Measurements from ENCODE around the gene HCFC1.

Gene HCFC1

DNA sequence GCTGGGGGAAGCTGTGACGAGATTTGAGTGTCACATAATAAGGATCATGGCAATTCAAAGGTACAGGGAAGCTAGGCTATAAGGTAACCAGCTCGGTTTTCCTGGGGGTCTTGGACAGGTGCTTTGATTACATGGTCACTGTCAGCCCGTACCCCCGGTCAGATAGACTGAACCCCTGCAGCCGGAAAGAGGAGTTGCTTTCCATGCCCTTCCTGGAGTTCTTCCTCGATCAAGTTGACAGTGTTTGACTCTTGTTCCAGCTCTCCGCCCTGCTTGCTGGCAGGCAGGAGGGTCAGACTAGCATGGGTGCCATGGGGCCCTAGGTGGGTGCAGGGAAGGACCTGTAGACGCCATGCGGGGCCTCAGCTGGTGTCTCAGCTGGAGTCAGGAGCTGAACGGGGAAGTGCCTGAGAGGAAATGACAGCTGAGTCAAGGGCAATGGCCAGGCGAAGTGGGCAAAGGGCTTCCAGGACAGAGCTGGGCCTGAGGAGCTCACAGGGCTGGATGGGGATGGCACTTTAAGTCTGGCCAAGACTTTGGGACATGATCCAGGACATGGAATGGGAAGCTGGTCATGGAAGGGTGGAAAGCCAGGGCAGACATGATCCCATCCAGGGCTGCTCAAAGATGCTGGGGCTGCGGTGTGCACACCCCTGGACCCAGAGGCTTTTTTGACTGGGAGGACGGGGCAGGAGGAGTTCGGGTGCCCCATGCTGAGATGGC lies 2.5 kb upstream of the HCFC1 start:
- DNase-seq (ENCODE audit: low spot score), result no peak

- peak; percentile 22 for DNase-seq (ENCODE audit: low spot score)
Measured at GRCh38 chrX:153973127-153974002, 1.7 kb upstream of the HCFC1 start.

DNA sequence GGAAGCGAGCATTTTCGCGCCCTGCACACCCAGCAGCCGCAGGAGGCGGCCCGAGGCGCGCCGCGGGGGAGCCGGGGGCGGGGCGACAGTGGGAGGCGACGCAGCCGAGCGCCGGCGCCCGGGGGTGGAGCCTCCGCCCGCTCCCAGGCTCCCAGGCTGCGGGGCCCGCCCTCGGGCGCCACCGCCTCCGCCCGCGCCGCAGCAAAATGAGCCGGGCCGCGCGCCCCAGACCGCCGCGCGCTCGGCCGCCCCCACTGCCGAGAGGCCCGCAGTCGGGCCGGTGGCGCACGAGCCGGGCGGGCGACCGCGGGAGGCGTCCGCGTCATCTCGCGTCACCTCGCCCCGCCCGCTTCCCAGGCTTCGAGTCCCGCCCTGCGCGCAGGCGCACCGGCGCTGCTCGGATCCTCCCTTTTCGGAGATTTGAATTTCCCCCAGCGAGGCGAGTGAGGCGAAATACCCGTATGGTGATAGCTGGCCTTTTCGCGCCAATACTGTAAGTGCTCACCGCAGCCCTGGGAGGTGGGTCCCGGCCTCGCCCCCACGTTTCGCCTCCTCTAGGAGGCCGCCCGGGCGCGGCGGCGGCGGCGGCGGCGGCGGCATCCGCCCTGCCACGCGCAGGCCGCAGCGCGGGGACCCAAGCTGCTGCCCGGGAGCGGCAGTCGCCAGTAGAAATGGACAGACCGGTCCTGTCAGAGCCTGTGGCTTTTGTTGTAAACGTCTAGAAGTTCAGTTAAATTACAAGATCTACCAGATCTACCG lies 929 bp upstream of the HCFC1 start, which contains the start of gene TMEM187:
TSS of gene TMEM187 (plus strand) at position 387 of the 759 bp plus-strand sequence. CDS start 9,309 bp downstream, outside the sequence.
- DNase-seq (ENCODE audit: low spot score), result peak; percentile 76

DNA sequence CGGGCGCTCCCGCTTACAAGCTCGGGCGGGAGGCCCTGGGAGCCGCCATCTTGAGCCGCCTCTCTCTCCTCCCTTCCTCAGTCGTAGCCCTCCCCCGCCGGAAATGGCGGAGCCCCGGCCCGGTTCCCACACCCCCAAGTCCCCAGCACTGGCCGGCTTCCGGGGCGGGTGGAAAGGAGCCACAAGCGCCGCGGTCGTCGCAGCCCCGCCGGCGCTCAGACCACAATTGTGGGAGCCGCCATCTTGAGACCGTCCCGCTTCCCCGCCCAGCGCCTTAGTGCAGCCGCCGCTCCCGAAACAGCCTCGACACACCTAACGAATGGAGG lies 531 bp downstream of the HCFC1 start:
- DNase-seq (ENCODE audit: low spot score), result peak; percentile 83

- DNase-seq (ENCODE audit: low spot score), result peak; percentile 70
Measured at GRCh38 chrX:153970357-153971123, 1.1 kb downstream of the HCFC1 start.

DNA sequence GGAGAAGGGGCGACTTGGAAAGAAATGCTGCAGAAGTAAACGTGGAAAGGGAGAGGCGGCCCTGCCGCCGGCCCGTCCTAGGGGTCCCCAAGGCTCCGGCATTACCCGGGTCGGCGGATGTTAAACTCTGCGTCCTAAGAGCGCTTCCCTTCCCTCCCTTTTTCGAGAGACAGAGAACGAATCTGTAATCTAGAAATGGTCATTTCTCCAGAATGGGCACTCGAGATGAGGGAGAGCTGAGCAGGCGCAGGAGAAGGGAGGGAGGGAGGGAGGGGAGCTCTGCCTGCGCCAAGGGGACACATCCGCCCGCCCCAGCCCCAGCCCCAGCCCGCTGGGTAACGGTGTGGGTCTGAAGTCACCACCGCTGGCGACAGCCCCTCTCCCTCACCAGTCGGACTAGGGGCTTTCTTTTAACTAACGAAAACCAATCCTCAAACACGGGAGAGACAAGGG lies 1.7 kb downstream of the HCFC1 start:
- peak; percentile 57 for DNase-seq (ENCODE audit: low spot score)

DNA sequence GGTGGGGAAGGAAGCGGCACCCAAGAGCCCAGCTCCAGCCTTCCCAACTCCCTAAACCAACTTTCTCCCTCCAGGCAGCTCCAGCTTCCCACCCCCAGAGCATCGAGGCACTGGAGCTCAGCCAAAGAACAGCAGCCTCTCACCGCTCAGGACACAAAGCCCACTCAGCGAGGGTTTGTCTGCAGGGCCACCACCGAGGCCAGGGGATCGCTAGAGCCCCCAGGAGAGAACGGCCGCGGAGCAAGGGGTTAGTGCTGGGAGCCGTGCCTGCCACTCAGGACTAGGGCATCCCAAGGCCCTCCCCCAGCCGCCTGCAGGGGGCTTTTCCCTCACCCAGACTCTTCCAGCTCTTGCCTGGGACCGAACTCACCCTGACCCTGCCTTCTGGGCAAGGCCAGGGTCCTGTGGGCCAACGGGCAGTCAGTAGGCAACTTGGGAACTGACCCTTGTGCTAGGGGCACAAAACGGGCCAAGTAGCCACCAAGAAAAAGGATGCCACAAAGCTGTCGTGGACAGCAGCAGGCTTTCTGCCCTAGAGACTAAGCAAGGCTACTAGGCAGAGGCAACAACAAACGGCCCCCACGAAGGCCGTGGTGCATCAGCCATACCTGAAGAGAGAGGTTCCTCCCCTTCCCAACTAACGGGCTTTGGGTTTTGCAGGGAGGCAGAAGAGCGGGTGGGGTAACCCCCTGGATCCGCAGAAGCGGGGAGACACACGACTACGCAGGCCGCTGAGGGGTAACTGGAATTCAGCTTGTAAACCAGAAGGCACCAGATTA lies 2.3 kb downstream of the HCFC1 start:
- DNase-seq (ENCODE audit: low spot score), result no peak

- peak; percentile 4 for DNase-seq (ENCODE audit: low spot score)
Measured at GRCh38 chrX:153968754-153969124, 2.9 kb downstream of the HCFC1 start.

- no peak for DNase-seq (ENCODE audit: low spot score)
Measured at GRCh38 chrX:153968255-153968654, 3.4 kb downstream of the HCFC1 start.

DNA sequence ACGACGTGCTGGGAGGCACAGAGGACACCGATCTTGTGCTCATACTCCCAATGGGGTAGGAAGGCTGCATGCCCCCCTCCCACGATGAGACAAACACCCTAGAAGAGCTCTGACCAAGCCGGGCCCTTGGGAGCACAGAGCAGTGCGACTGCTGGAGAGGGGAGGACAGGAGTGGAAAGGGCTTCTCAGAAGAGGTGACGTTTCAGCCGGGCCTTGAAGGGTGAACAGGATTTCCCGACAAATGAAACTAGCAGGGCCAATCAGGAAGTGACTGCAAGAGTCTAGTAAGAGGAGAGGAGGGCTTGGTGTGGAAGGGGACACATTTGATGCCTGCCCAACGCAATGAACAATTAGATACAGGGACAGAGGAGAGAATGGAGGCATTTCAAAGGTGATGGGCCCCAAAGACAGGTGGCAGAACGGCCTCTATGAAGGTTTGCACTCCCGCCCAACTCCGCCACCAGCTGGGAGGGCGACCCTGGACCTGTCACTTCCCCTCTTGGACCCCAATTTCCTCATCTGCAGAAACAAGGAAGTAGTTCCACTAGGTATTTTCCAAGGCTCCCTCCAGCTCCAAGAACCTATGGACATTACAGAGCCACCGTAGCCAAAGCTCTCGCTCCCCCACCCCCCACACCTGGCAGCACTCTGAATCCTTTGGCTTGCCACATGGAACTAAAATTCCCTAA lies 3.9 kb downstream of the HCFC1 start:
- DNase-seq (ENCODE audit: low spot score), result no peak

DNA sequence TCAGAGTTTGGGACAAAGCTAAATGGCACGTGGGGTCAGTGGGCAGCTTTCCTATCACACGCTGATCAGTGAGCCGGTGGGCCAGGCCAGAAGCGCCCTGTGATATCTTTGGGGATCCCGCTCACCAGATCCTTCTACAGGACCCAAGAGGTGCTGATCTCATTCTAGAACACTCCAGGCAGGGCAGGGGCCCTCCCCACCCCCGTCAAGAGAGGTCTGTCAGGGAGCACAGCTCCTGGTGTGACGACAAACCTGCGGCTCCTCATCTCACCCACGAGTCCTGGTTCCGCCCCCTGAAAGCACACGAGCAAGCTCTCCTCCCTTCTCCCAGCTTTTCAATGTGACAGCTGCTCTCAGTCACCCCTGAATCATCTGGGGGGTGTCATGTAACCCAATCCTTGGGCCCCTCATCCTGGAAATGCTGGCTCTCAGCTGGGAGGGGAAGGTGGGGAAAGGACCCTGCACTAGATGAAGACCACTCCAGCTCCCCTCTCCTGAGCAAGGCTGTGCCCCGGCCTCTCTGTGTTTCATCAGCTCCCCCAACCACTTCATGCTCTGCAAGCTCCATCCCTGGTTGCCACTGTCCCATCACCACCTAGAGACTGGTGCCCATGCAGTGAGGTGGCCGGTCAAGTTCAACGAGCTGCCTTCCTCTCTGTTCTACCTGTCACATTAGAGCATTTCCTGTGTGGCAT lies 4.6 kb downstream of the HCFC1 start:
- DNase-seq (ENCODE audit: low spot score), result no peak

DNA sequence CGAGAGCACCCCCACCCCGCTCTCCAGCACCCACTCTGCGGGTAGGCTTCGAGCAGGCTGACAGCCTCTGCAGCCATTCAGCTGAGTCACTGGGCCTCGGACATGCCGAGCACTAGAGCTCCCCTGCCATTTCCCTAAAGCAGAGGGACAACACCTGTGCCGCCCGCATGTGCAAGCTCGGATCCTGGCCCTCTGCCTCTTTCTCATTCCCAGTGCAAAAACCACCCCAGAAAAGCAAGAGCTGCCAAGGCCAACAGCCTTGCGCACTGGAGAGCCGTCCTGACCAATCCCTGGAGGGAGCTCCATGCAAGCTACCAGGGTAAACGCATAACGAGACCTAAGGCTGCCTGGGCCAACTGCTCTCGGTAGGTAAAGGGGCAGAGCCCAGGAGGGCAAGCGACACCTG lies 5.3 kb downstream of the HCFC1 start:
- DNase-seq (ENCODE audit: low spot score), result peak; percentile 7

- DNase-seq (ENCODE audit: low spot score), result no peak
Measured at GRCh38 chrX:153965406-153965805, 6.2 kb downstream of the HCFC1 start.

DNA sequence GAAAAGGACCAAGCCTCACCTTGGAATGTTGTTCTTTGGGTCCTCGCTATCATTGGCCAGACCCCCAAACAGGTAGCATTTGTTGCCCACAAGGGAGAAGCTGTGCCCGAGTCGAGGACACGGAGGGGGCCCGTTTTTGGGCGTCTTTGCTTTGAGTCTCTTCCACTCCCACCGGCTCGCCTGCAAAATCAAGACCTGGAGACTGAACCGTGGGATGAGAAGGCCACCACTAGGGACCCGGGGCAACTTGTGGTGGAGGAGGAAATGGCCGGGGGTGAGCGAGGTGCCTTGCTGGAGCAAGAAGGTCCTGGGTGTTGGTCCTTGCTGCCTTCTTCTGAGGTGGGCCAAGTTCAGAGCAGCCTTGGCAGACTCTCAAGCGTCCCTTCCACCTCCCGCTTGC lies 7.5 kb downstream of the HCFC1 start:
- no peak for DNase-seq (ENCODE audit: low spot score)

GRCh38 chrX:153963546-153963945 lies 8.1 kb downstream of the HCFC1 start:
- DNase-seq (ENCODE audit: low spot score), result no peak

- DNase-seq (ENCODE audit: low spot score), result no peak
Measured at GRCh38 chrX:153961292-153961691, 10.3 kb downstream of the HCFC1 start.

DNA sequence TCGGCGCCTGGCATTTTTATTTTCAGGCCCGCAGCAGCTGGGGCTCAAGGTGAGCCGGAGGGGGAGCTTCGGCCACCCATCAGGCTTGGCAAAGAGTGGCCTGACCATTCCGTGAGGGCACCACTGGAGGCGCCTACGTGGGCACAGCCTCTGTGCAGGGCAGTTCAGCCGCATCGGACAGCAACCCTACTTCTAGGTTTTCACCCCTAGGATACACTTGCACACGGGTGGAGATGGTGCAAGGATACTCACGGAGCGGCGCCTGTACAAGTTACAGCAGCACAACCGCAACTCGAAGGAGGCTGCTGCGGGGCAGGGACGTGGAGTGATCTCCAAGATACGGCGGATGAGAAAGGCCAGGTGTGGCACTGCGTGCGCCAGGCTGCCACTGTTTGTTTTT lies 10.8 kb downstream of the HCFC1 start:
- DNase-seq (ENCODE audit: low spot score), result no peak

- no peak for DNase-seq (ENCODE audit: low spot score)
Measured at GRCh38 chrX:153960077-153960476, 11.5 kb downstream of the HCFC1 start.

DNA sequence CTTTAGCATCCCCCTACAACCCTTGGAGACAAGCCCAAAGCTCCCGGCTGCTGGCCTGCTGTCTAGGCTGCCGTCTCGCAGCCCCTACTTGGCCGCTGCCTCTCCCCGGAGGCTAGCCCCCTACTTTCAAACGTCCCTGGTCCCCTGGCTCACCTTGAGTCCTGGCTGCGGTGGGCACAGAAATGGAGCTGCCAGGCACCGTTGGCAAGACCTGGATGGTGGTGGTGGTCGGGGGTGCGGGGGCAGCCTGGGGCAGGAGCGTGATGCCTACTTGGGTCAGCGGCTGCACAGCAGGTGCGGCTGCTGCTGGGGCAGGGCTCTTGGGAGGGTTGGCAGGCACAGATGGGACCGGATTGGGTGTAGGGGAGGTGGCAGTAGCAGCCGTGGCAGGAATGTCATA lies 12.0 kb downstream of the HCFC1 start:
- DNase-seq (ENCODE audit: low spot score), result no peak

DNA sequence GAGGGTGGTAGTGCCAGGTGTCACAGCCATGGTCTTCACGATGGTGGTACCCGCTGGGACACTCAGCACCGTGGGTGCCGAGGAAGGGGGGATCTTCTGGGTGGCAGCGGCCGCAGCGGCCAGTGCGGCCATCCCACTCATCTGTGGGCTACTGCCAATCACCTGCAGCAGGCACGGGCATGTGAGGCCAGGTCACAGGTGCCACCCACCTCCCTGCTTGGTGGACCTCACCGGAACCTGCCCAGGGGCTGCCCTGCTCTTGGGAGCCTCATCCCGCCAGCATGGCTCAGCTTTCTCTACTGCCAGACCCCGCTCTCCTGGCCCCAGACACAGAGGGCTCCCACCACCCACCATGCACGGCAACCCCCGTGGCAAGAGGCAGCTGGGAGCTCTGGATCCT lies 13.0 kb downstream of the HCFC1 start:
- DNase-seq (ENCODE audit: low spot score), result no peak

Measured in pons (tissue), 1 donor.